Dedifferentiated amniotic fluid mesenchymal stem cell (primary cell): ENCODE results near the gene OPN1MW3.
"Not testable (repeated sequence)": the region's sequence is repeated elsewhere in the genome, so short reads cannot be mapped to it uniquely, and the experiment has no call there.

Experiments used
- DNase-seq: peaks from one replicate; pipeline ENCODE4 v3.0.0-alpha.2; 2016; ENCODE audit errors: extremely low spot score

The OPN1MW3 gene

DNA sequence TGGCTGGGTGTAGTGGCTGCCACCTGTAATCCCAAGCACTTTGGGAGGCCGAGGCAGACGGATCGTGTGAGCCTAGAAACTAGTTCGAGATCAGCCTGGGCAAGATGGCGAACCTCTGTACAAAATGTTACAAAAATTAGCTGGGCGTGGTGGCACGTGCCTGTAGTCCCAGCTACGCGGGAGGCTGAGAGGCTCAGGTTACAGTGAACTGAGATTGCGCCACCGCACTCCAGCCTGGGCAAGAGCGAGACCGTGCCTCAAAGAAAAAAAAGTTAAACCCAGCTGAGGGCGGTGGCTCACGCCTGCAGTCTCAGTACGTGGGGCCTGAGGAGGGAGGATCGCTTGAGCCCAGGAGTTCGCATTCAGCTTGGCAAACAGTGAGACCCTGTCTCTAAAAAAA is 39.3 kb downstream of the OPN1MW3 start:
- DNase-seq, result no peak

DNA sequence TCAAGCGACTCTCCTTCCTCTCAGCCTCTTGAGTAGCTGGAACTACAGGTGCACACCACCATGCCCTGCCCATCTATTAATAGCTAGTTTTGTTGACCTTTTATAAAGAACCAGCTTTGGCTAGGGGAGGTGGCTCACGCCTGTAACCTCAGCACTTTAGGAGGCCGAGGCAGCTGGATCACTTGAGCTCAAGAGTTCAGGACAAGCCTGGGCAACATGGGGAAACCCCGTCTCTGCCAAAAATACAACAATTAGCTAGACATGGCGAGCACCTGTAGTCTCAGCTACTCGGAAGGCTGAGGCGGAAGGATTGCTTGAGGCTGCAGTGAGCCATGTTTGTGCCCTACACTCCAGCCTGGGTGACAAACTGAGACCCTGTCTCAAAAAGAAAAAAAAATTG is 40.9 kb downstream of the OPN1MW3 start:
- DNase-seq, result no peak

DNA sequence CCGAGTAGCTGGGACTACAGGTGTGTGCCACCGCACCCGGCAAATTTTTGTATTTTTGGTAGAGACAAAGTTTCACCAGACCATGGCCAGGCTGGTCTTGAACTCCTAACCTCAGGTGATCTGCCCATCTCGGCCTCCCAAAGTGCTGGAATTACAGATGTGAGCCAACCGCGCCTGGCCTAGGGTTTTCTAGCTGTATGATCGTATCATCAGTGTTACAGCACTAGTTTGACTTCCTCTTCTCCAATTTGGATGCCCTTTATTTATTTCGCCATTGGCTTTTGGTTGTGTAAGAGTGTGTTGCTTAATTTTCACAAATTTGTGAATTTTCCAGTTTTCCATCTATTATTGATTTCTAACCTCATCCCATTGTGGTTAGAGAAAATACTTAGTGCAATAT is 43.4 kb downstream of the OPN1MW3 start:
- DNase-seq, result no peak

DNA sequence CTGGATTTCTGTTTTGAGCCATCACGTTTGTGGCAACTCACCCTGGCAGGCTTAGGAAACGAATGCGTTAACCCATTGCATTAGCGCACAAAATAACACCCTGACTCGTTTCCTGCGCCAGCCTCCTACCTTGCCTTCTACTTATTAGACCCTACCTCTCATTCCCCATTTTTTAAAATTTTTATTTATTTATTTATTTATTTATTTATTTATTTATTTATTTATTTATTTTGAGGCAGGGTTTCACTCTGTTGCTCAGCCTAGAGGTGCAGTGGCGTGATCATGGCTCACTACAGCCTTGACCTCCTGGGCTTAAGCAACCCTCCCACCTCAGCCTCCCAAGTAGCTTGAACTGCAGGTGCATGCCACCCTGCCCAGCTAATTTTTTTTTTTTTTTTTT is 45.6 kb downstream of the OPN1MW3 start:
- DNase-seq, result not testable (repeated sequence)

DNA sequence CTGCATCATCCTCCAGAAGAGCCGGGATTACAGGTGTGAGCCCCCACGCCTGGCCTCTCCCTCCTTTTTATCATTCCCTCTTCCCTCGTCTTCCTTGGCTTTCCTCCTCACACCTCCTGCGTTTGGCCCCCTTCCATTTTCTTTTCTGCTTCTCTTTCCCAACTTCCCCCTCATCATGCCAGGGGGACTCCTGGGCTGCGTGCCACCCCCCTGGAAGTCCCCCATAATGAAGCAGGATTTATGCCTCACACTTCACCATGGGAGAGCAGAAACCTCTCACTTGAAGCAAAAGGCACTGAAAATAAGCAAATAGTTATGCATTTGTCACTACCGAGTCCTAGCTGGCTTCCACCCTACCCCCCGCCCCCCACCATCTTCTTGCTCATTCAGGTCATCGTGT is 46.1 kb downstream of the OPN1MW3 start:
- DNase-seq, result no peak

DNA sequence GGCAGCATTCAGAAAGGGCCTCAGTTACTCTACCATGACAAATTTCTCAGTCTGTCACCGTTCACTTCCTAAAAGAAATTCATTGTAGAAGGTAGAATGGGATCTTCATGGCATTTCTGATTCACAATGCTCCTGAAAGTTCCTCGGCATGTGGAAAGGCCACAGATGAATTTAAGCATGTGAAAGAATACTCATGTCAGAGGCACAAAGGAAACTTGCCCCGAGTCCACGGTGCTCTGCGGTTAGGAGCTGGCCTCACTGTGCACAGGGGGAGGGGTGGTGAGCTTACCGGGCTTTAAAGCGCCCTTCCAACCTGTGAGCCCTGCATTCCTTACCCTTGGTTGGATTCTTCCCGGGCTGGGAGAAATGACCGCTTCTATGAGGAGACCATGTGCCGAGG is 47.5 kb downstream of the OPN1MW3 start:
- DNase-seq, result no peak

DNA sequence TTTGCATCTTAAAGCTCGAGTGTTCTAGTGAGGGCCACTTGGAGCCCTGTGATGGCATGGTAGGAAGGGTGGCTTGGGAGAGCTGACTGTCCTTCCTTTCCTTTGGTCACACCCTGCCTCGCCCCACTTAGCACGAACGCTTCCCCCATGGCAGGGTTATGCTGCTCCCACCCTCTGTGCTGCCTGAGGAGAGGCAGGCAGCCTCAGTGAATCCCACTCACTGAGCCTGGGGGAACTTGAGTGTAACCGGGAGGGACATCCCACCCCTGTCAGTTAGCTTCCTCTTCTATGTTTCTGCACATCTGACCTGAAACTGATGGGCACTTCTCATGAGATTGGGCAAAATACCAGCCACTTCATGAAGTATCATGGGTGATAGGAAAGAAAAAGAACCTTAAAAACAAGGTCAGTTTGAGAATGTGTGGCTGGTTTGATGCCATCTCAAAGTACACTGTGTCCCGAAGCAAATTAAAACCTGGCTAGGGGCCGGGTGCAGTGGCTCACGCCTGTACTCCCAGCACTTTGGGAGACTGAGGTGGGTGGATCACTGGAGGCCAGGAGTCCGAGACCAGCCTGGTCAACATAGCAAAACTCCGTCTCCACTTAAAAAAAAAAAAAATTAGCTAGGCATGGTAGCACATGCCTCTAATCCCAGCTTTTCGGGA is 48.3 kb downstream of the OPN1MW3 start:
- no peak for DNase-seq

DNA sequence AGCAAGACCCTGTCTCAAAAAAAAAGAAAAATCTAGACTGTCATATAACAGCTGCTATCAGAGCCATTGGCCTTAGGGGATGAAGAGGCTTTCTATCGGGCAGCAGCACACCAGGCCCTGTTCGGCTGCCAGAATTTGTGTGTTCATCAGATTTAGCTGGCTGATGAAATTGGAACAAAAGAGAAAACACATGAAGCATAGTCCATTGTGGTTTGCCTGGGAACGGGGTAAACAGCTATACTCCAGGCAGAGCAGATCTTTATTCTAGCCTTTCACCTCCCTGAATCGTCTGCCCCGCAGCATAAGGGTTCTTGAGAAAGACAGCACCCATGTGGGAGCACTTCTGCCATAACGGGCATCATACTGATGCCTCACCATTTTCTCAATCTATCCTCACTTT is 49.8 kb downstream of the OPN1MW3 start:
- DNase-seq, result no peak

DNA sequence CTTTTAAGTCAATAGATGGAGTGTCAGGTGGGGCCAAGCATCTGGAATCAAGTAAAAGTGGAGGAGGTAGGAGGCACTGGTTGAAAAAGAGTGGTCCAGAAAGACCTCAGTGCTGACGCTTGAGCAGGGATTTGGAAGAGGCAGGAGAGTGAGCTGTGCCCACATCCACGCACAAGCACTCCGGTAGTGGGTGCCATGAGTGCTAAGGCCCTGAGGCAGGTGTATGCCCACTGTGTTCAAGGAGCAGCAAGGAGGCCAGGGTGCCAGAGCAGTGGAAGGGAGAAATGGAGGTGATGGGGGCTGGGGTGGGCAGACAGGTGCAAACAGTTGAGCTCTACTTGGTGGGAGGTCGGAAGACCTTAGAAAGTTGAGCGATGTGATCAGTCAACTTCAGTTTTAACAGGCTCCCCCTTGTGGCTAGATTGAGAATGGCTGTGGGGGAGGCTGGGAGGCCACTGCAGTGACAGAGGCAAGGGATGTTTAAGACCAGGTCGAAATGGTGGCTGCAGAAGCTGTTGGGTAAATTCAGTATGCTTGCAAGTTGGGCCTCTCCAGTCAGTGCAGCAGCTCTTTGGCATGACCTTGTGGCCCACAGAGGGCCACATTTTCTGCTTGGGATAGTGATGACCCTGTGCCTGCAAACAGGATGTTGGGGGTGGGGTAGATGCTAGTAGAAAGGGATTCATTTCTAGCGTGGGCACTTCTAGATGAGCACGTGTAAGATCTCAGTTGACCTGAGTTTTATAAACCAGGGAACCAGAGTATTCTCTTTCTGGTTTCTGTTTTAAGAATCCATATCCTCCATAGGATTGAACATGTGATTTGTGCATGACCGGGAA is 50.9 kb downstream of the OPN1MW3 start:
- no peak for DNase-seq

DNA sequence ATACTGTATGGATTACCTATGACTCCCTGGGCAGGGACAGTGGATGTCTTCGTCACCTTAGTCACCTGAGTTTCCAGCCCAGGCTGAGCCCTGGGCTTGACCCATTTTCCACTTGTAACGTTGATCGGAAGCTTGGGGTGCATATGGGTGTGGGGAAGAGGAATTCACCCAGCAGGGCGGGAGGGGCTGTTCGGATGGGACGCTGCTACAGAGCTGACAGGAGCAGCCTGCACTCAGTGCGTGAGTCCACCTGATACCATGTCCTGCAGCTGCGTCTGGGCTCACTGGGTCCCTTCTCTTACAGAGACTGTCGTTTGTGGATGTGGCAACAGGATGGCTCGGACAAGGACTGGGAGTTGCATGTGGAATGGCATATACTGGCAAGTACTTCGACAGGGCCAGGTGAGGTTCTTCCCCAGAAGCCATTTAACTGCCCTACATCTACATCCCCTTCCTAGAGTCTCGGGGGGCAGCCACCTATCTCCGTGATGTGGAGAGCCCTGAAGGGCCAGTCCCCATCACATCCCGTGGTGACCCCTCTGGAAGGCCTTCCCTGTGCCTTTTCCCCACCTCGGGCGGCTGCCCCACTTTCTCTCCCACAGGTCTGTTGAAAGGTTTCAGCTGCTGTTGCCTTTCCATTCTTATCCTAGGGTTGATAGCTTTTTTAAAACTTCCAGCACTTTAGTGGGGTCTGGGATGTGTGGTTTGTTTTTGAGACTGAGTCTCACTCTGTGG is 51.8 kb downstream of the OPN1MW3 start:
- no peak for DNase-seq

DNA sequence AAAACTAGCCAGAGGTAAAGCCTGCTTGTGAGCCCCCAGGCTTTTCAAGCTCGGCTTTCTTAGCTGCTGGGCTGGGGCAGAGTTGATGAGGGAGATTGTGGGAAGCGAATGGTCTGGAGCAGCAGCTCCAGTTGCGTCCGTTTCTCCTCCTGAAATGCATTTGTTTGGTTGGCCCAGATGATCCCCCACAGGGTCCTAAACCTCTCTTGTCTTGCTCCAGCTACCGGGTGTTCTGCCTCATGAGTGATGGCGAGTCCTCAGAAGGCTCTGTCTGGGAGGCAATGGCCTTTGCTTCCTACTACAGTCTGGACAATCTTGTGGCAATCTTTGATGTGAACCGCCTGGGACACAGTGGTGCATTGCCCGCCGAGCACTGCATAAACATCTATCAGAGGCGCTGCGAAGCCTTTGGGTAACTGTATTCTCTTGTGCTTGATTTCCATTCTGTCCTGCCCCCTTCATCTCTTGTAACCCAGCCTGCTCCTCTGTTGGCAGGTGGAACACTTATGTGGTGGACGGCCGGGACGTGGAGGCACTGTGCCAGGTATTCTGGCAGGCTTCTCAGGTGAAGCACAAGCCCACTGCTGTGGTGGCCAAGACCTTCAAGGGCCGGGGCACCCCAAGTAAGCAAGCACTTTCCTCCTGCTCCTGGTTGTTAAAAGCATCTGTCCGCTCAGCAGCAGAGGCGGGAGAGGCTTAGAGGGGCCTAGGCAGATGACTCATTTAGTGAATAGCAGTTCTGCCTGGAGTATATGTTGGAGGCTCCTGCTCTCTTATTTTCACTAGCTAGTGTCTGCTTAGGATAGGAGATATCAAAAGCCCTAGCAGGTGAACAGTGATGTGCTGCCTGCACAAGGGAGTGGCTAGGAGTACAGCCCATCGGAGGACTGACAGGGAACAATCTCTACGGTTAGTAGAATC is 53.5 kb downstream of the OPN1MW3 start:
- DNase-seq, result no peak

DNA sequence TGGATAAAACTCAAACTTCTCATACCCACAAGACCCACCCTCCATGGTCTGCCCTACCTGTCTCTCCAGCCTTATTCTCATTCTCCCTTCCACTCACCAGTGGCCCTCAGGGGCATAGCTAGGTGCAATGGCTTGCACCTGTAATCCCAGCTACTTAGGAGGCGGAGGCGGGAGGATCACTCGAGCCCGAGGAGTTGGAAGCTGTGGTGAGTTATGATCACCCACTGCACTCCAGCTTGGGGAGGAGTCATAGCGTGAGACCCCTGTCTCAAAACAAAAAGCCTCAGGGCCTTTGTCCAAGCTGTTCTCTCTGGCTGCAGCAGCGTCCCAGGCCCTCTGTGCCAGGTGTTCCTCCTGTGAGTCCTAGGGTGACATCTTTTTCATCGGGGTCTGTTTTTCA is 54.7 kb downstream of the OPN1MW3 start:
- DNase-seq, result no peak

DNA sequence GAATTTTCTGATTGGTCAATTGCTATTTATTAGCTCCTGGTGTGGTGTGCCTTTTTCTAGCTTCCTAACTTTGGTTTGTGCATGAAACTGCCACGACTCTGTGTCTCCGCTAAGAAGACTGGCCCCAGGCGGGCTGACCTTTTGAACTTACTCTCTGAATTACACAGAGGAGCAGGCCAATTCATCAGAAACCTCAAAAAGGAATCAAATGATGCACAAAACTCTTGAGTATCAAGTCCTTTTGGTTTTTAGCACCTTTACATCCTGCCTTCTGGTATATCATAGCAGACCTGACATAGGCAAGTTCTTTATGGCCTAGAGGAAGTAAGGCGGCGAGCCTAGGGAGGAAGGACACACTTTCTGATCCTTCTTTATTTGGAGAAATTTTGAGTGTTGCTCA is 55.8 kb downstream of the OPN1MW3 start:
- DNase-seq, result no peak

DNA sequence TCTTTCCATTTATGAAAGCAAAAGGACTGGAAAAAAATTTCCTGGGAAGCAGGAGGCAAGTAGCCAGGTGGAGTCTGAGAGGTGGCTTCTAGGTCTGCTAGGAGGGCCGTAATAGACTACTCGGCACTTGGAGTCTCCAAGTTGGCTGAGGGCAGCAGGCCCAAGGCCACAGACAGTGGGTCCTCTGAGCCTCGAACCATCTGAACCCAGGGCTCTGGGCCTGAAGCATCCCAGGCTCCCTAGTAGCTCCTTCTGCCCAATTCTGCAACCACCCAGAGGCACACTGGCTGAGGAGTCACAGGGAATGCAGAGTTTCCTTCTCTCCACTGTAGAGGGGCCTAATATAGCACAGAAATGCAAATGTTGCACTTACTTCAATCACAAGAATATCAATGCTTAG is 58.0 kb downstream of the OPN1MW3 start:
- DNase-seq, result no peak

DNA sequence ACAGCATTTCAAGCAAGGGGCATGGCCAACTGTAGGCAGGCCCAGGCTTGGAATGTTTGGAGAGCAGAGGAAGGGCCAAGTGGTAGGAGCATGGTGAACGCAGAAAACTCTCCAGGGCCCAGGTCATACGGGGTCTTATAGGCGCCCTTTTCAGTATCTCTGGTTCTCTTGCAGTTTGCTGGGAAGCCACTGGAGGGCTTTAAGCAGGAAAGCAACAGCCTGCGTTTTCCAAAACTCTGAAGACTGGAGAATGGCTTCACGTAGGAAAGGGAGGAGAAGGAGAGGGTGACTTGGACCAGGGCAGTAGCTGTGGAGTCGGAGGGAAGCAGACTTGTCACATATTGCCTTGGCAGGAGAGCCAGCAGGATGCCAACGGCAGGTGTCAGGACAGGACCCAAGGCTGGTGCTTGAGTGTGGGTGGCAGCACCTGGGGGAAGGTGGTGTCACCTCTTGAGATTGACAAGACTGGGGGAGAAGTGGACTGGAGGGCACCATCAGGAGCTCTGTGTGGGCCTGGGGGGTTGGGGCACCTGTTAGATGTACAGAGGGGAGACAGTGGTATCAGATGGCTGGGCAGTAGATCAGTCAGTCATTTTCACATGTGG is 60.1 kb downstream of the OPN1MW3 start:
- DNase-seq, result no peak

DNA sequence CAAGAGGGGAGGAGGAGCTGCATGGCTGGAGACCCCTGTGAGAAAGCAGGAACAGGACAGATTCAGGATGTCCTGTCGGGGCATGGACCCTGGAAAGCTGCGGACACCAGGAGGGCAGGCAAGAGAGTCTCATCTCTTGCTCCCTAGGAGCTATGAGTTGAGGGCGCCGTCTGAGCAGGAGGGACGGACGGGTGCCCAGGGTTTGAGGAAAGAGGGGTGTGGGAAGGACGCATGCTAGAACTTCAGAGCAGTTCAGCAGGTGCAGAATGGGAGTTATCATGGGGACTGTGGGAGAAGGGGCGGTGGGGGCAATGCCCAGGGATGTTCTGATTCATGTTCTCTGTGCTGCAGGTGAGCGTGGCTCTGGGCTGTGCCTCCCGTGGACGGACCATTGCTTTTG is 63.0 kb downstream of the OPN1MW3 start:
- no peak for DNase-seq
